ENCODE measurements around the gene NMT1. TPM values are rescaled to one million over a fixed set of nuclear protein-coding genes. Genes with fewer than 3 reads are reported as not detected.

Gene NMT1
- total and polyA plus RNA-seq, 2 of the 13 experiments (the other 11 are each of a cell fraction or from before 2014, with no cell fraction given), result 75.7 to 142 TPM

- no peak; the same call in 1 of the 2 replicates for TF ChIP-seq MZF1 (CRISPR knock-in tag; IDR thresholded peaks at IDR 0.05; ENCODE audit: borderline replicate concordance)
- TF ChIP-seq KAT2B (IDR thresholded peaks at IDR 0.05; ENCODE audit: borderline replicate concordance, low read depth, low read length), result no peak
- no peak for TF ChIP-seq DMTF1 (CRISPR knock-in tag; IDR thresholded peaks at IDR 0.05)
- no peak for TF ChIP-seq KAT8 (CRISPR knock-in tag; IDR thresholded peaks at IDR 0.05)
- TF ChIP-seq ZSCAN20 (CRISPR knock-in tag; IDR thresholded peaks at IDR 0.05; ENCODE audit: borderline replicate concordance), result no peak
- 0 out of 2 replicates have a peak, but pooled peaks have one; percentile 45 for TF ChIP-seq PITX1 (CRISPR knock-in tag; IDR thresholded peaks at IDR 0.05)
- no peak for TF ChIP-seq TFDP1 (CRISPR knock-in tag; IDR thresholded peaks at IDR 0.05; ENCODE audit: borderline replicate concordance)
- TF ChIP-seq BORCS8-MEF2B (CRISPR knock-in tag; IDR thresholded peaks at IDR 0.05), result no peak
- TF ChIP-seq TP53 (CRISPR knock-in tag; conservative IDR thresholded peaks at IDR 0.05), result no peak
- no peak for TF ChIP-seq ONECUT2 (CRISPR knock-in tag; IDR thresholded peaks at IDR 0.05)
- no peak for TF ChIP-seq EP300 (IDR thresholded peaks at IDR 0.05; ENCODE audit: low read depth in 2 of 2, low read length in 2 of 2)
- TF ChIP-seq EP300 (CRISPR knock-in tag; IDR thresholded peaks at IDR 0.05; ENCODE audit: borderline replicate concordance), result no peak
- TF ChIP-seq GTF2F1 (IDR thresholded peaks at IDR 0.05; ENCODE audit: low read length), result no peak
- no peak for TF ChIP-seq CSRNP1 (CRISPR knock-in tag; IDR thresholded peaks at IDR 0.05)
- TF ChIP-seq ZBTB21 (CRISPR knock-in tag; IDR thresholded peaks at IDR 0.05), result no peak
- no peak for TF ChIP-seq ZNF781 (CRISPR knock-in tag; IDR thresholded peaks at IDR 0.05; ENCODE audit: borderline replicate concordance, not compliant biosample characterization)
- TF ChIP-seq MEIS1 (CRISPR knock-in tag; IDR thresholded peaks at IDR 0.05; ENCODE audit: borderline replicate concordance), result no peak
- no peak for TF ChIP-seq ZNF562 (CRISPR knock-in tag; IDR thresholded peaks at IDR 0.05; ENCODE audit: borderline replicate concordance)
- no peak for TF ChIP-seq ZNF180 (CRISPR knock-in tag; IDR thresholded peaks at IDR 0.05; ENCODE audit: borderline replicate concordance, low read depth)
- TF ChIP-seq ZNF350 (CRISPR knock-in tag; IDR thresholded peaks at IDR 0.05; ENCODE audit: borderline replicate concordance, low read depth), result no peak
- 0 out of 4 replicates have a peak, but pooled peaks of 1 of the 2 experiments have one; percentile 6 for TF ChIP-seq MAFK (conservative IDR thresholded peaks at IDR 0.05 in 1 of 2, IDR thresholded peaks at IDR 0.05 in 1 of 2; ENCODE audit: low read length in 2 of 2)
- TF ChIP-seq DNMT3B (CRISPR knock-in tag; conservative IDR thresholded peaks at IDR 0.05), result no peak
- peak; percentile 19; the same call in 1 of the 2 replicates for TF ChIP-seq PHF8 (CRISPR knock-in tag; IDR thresholded peaks at IDR 0.05)
- TF ChIP-seq FOXM1 (CRISPR knock-in tag; IDR thresholded peaks at IDR 0.05), result no peak
- TF ChIP-seq ZNF121 (CRISPR knock-in tag; IDR thresholded peaks at IDR 0.05), result no peak
- no peak for TF ChIP-seq NR0B2 (CRISPR knock-in tag; IDR thresholded peaks at IDR 0.05)
Observed at GRCh38 chr17:45098869-45099616, 37.9 kb downstream of the NMT1 start (continued).

Data from HepG2 (cell line).